HPDE6-E6E7 (cell line): Measurements from ENCODE around the gene NDST4.

Source experiments
- DNase-seq: peaks from one replicate; pipeline ENCODE4 v3.0.0; 2011; ENCODE audit warnings: missing footprints; ENCODE audit errors: extremely low spot score

NDST4 gene

DNA sequence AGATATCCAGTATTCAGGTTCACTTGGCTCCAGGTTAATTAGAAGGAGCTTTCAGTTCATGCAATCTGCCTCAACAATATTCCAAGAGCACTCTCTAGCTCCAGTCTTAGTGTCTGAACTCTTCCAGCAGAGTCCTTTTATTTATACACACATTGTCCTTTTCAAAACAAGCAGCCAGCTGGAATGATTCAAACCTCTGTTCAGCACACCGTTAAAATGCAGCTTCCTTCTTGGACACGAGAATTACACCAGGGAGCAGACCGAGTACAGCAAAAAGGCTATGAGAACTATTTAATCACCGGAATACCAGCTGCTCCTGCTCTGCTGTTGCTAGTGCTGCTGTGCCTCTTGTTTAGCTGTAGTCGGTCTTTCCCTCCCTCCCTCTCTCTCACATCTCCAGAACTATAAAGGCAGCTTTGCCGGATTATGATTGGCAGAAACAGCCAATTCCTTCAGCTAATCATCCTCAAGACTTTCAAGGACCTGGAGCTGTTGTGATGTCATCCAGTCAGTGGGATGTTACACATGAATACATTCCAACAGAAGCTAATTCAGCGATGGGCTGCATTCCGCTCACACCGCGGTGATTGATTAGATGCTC is at the start of gene NDST4:
Gene NDST4 (minus strand): TSS at position 115 of the 601 bp plus-strand sequence. CDS start 36,584 bp downstream, outside the sequence.
- peak; percentile 4 for DNase-seq

DNA sequence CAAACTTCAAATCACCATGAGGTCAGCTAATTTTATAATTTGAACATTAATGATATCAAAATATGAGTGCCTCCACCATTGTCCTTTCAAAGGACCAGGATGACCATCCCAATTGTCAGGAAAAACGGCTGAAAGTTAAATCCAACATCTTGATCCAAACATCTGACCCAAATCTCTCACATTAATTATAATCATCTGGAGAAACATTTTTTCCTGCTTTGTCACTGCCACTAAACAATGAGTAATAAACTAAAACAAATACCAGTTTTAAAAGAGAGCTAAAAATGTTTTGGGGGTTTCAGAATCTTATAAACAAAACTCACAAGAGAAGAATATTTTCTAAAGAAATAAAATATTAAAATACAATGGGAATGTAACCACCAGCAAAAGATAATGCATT is 45.7 kb upstream of the NDST4 start:
- DNase-seq = no peak

DNA sequence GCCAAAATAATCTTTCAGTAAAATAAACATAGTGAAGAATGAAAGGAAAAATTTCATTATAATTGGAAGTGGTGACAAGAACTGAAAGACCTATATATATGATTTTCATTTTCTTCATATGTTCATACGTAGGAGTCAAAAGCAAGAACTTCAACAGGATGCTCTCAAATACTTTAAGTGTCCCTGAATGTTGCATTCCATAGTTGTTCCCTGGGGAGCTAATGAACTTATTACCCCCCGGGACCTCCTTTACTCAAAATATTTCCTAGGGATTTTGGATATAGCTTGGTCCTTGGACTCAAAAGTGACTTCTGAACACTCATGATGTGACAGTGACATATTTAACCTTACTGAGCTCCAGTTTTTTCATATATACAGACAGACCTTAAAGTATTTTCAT is 44.9 kb upstream of the NDST4 start:
- DNase-seq = no peak

DNA sequence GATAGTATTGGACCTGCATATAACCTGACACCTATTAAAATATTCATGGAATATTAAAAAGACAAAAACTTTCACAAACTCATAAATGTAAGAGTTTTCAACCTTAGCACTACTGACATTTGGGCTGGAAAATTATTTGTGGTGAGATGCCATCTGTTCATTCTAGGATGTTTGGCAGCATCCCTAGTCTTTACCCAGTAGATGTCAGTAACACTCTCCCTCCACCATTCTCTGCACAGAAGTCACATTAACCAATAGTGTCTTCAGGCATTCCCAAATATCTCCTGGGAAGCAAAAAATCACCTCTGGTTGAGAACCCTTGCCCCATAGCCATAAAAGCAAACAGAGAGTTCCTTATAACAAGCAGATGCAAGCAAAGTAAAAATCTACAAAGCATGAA is 41.4 kb upstream of the NDST4 start:
- DNase-seq = no peak

DNA sequence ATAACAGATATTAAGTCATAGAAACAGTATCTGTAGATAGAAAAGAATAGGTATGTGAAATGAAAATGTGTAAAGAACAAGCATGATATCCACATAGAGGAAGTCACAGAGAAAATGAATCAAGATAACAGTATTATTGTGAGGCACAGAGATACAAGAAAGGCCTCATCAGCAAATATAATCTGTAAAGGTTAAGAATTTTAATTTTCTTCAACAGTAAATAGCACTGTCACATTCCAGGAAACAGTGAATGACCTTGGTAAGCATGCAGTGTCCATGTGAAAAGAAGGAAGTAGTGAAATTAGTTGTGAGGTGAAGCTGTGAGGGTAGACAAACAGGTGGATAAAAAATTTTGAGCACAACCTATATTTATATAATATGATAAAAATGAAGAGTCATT is 39.5 kb upstream of the NDST4 start:
- DNase-seq = no peak

DNA sequence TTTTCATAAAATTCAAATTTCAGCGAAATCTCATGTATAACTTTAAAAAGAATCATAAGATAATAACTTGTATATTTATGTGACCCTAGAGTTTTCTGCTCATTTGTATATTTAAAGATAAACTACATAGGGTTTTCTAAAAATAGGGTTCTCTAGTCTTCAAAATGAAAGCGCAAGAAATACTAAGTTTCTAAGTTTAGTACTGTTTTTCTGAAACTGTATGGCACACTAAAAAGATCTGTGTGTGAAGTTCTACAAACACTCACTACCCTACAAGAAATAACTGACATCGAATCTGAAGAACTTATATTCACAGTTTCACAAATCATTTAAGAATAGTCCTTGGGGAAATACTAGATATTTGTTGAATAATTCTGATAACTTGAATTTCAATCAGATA is 38.7 kb upstream of the NDST4 start:
- no peak for DNase-seq

DNA sequence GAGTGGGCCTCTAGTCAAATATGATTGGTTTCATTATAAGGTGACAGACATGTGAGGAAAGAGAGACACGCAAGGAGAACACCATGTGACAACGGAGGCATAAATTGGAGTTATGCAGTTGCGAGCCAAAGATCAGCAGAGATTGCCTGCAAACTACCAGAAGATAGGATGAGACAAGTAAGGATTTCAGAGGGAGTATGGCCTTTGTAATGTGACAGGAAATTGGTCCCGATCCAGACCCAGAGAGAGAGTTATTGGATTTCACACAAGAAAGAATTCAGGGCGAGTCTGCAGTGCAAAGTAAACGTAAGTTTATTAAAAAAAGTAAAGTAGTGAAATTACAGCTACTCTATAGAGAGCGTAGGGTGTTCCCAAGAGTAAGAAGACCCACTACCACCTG is 35.7 kb upstream of the NDST4 start:
- DNase-seq = no peak

DNA sequence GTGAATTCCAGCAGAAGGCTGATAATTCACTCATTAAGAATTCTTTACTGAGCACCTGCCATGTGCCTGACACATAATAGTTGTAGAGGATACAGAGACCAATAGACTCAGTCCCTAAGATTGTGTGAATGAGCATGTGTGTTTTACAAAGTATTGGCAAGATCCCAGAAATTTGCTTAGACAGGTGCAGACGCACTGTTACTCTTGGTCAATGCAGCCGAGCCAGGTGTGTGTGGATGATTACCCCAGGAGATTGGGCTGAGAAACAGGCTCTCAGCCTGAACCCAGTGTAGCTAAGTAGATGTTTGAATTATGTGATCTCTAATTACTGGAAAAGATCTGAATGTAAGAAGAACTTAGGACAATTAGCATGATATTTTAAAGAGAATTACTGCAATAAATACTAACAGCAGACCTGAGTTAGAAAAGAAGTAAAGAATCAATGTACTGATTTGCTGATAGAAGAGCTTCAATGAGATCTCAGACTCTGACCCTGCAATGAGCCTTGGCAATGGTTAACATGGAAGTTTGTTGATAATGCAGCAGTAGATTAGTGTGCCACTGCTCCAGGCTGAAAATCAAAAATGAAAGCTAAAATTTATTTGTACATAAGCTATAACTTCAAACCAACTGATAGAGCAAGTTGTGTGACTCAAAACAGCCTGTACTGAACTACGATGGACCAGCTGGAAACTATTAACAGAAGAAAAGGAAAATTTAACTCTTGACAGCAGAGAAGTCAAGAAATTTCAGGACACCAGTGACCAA is 32.2 kb upstream of the NDST4 start:
- no peak for DNase-seq

DNA sequence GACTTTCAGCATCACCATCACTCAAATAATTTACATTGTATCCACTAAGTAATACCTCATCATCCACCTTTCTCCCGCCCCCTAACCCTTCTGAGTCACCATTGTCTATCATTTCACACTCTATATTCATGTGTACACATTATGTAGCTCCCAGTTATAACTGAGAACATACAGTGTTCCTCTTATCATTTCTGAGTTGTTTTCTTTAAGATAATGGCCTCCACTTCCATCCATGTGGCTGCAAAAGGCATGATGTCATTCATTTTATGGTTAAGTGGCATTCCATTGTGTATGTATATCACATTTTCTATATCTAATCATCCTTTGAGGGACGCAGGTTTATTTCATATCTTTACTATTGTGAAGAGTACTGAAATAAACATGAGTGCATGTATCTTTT is 14.6 kb upstream of the NDST4 start:
- no peak for DNase-seq

DNA sequence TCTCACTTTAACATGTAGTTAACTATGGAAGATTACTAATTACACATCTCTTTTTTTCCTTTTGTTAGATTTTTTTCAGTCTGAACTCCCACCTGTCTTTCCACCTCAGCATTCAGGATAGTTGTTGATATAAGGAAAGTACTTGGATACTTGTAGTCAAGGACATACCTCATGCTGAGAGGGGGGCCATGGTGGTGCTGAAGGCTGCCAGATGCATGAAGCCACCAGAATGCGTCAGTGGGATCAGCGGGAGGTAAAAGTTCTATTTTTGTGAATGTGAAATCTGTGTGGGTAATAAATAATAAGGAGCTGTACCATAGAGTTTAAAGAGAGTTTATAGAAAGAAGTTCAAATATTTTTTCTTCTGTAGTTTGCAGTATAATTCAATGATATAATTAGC is 13.1 kb upstream of the NDST4 start:
- no peak for DNase-seq

DNA sequence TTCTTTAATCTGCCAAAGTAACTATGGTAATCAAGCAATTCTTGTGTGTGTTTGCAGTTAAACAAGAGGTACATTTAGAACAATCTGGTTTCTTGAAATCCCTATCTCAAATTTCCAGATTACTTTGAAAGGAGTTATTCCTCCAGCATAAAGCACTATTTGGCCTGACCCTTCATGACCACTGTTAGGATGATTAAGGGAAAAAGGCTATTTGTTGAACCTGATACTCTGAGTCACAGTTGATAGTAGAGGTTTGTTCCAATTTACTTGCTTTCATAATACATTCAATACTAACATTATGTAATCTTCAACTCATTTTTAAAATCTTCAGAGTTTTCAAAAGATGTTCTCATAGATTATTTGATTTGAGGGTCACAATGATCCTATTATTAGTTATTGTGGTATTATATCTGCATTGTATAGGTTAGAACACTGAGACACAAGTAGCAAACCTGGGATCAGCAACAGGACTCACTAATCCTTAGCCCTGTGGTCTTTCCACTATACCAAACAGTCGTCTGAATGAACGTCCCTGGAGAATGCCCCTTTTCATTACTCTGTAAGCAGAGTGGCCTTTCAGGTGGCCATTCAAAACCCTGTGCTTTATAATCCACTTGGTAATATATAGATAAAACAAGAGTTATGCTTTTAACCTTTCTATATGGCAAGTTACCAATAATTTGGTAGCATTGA is 8.1 kb upstream of the NDST4 start:
- DNase-seq = no peak

DNA sequence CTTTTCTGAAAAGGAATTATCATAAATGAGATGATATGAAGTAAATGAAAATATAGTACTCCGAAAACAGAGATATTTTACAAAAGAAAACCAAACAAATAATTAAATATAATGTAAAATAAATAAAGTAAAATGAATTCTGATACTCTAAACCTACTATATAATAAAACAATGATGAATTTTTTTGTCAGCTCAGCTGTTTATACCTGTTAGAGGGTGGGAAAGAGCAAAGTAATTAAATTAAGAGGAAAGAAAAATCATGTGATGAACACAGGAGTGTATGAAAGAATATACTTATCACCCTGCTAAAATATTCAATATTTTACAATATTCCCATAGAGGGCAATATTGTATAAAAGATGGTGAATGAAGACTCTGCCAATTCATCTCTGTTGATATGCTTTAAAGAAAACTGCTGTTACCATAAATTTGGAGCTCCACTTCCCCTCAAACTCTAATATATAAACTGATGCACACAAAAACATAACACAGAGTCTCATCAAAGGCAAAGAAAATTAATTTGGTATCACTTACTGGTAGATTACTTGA is 6.5 kb upstream of the NDST4 start:
- no peak for DNase-seq

DNA sequence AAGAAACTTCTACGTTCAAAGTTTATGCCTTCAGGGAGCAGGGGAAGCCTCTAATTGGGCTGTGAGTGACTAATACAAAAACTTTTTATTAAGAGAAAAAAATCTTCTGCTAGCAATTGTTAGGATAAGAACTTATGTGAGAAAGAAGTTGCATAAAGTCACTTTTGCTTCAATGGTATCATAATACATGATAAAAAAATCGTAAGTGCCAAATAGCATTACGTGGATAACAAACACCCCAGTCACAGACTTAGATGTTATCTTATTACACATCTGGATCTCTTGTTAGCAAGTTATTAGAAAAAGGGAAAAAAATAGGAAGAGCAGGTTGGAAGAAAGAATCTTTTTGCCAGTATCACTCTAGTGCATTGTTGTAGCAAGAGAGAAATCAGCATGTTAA is 4.2 kb upstream of the NDST4 start:
- DNase-seq = no peak

DNA sequence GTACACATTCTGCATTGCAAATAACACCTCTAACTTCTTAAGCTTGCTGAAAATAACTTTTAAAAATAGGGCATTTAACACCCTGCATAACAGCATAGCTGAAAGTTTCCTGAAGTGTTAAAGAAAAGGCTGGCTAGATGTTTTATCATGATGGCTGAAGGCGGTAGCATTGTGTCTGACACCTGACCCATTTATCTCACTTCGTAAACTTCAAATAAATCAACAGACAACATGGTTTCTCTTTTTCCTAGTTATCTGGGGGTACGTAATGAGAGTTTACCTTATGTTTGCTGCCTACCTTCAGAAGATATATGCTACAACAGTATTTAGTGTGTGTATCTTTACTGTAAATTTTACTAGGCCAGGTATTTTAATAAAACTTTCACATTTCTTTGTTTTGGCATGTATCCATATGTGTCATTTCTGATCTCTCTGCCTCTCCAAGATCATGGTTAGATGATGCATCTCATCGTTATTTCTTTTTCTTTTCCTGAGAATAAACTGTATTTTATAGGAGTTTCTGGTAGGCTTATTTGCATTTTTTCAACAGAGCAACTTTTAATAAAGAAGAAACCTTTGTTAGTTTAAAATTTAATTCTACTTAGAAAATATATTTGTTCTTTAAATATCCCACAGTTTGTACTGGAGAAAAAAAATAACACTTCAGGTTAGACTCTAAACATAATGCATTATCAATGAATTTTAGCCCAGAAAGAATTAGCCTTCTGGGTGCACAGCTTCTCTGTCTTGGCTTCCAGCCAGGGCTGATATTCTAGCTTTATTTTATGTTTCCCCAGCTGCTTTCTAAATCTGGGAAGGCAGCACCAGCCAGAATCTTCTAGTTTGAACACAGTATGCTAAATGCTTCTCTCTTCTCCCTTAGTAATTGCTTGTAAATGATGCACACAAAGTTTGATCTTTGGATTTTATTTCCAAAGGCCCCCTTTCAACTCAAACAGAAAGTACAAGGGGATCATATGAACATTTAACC is 2.9 kb downstream of the NDST4 start:
- DNase-seq = no peak

DNA sequence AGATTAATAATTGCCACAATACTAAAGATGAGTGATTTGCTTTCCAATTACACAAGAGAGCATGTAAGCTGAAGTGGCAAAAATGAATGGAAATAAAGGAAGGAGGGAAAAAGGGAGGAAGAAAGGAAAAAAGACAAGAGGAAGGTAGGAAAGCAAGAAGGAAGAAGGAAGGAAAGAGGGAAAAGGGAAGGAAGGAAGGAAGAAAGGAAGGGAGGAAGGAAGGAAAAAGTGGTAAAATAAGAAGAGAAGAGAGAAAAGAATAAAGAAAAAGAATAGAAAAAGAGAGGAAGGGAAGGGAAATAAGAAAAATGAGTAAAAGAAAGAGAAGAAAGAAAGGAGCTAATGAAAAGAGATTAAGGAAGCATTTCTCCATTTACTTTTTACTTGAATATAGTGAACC is 4.6 kb downstream of the NDST4 start:
- DNase-seq = no peak

DNA sequence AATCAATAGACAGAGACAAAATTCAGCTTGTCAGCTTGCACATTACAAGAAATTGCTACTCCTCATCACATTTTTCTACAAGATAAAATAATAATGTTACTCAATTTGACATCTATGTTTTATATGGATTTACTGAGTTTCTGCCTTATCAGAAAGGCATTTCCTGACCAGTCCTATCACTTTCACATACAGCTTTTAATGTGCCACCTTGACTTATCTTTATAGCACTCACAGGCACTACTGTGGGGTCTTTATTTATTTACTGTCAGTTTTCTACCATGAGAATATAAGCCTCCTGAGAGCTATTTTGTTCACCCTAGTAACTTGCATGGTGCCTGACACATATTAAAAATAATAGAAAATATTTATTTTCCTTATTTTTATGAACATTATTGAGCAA is 6.0 kb downstream of the NDST4 start:
- no peak for DNase-seq

DNA sequence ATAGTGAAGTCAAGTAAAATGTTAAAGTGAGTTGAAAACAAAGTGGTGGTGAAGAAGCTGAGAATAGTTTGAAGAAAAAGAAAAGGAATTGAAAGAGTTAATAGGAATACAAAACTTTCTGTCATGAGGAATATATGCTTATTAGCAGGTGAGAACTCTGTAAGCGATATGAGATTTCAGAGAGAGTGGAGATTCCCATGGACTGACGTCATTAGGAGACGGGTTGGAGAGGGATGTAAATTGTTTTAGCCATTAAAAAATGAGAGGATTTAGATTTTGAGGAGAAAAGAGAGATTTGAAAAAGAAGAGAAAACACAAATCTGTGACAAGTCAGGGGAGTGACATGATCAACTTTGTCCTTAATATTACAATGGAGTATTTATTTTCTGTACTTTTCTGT is 11.7 kb downstream of the NDST4 start:
- no peak for DNase-seq

DNA sequence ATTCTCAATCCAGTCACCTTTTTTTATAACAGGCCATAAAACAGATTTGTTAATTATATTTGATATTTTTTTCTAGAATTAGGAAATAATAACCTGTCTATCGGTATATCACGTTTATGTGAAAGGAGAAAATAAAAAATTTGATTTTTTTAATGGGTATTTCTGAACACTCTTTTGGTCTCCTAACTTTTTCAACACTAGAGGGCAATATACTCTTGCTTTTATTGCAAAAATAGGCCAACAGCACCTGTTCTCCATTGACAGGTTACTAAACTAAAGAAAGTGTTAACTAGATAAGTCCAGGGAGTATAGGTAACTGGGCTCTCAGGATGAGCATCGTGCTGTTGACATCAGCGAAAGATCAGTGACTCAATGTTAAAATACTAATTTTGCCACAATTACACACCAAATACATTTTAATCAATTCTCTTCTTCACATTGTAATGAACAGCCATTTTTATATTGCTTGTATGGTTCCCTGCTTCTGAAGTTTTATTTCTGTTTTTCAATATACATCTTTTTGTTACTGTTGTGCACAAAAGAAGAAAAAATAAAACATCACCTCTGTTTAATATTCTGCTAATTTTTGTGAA is 22.8 kb downstream of the NDST4 start:
- peak; percentile 4 for DNase-seq

DNA sequence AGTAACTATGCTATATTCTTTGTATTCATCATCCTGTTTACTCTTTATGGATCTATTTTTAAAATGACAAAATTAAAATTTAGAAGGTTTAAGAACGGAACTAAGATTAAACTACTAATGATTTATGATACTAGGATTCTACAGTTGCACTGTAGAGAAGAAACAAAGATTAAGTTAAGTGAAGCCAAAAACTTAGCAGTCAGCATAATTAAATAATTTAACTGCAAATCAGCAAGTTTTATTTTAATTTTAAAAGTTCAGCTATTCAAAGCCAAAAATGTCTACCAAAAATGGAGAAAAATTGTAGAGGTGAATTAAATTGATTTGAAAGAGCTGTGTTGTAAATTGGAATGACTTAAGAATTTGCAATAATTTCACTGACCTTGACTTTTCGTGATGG is 30.8 kb downstream of the NDST4 start:
- DNase-seq = no peak

DNA sequence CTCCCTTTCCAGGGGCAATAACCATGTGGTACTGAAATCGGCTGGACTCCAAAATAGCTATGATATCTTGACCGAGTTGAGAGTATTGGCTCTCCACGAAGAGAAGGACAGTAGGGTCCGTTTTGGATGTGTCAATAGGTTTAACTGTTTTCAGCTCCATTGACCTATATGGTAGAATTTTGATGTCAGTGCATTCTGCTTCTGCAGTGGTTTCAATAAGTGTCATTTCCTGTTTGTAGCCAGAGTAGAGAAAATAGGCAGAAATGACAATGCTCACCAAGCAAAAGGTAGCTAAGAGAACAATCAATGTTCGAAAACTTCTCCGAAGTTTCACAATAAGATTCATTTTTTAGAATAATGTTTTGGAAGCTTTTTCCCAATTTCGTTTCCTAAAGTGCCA is 36.7 kb downstream of the NDST4 start:
- no peak for DNase-seq

DNA sequence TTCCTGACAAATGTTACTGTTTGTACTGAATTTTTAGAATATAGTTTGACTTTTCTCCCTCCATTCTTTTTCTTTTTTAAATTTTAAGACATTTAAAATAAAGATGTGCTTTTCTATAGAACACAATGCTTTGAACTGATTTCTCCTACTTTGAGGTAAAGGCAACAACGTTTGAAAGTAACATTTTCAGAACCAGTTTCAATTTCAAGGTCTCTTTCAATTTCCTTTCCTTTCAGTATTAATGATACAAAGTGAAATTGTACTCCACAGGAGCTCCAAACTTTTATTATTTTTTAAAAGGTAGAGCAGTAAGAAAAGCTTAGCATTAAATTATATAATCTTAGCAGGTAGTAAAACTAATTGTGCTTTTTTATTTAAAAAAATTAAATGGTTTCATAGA is 54.9 kb downstream of the NDST4 start:
- DNase-seq = no peak
